GM13977 (cell line): ENCODE measurements around the gene MCCD1.

Source experiments
- DNase-seq: peaks from one replicate; pipeline ENCODE4 v3.0.0; 2012; ENCODE audit warnings: low spot score
- CTCF ChIP-seq: IDR thresholded peaks from 2 replicates; pipeline ENCODE4 v1.5.1; 2012; ENCODE audit warnings: mild to moderate bottlenecking, control low read depth; ENCODE audit not compliant: insufficient read depth; ENCODE audit errors: extremely low read depth, missing control alignments
- in situ Hi-C: fragments of 300-500 bp; cut with MboI; formaldehyde crosslinking; loops from one replicate; pipeline ENCODE4 v1.12.0; 2022; ENCODE audit warnings: low sequenced_read_pairs, low pct_unique_long_range_greater_than_20kb, mixed read lengths, inconsistent platforms; ENCODE audit not compliant: unreplicated experiment

MCCD1 gene

GRCh38 chr6:31540640-31541039, 11.9 kb downstream of the MCCD1 start:
- no peak for TF ChIP-seq CTCF
- in situ Hi-C loops = no loop called here
- no peak for DNase-seq

GRCh38 chr6:31541059-31541657, 12.4 kb downstream of the MCCD1 start:
- in situ Hi-C loops = no loop called here
- no peak for TF ChIP-seq CTCF
- DNase-seq = no peak

GRCh38 chr6:31541658-31542521, 13.1 kb downstream of the MCCD1 start, which contains the start of gene DDX39B:
DDX39B (minus strand) TSS chr6:31542003; CDS start chr6:31540532, 1,471 bp downstream.
- DNase-seq = peak; percentile 92
- TF ChIP-seq CTCF = no peak
- in situ Hi-C loops = no loop called here

GRCh38 chr6:31543639-31544038, 14.9 kb downstream of the MCCD1 start:
- no peak for TF ChIP-seq CTCF
- in situ Hi-C loops = no loop called here
- DNase-seq = no peak

- no peak for TF ChIP-seq CTCF
- in situ Hi-C loops = no loop called here
- no peak for DNase-seq
These were observed 15.9 kb downstream of the MCCD1 start for GRCh38 chr6:31544676-31545075.

GRCh38 chr6:31545291-31545690, 16.5 kb downstream of the MCCD1 start:
- no peak for TF ChIP-seq CTCF
- DNase-seq = no peak
- in situ Hi-C loops = no loop called here
